ENCODE measurements around the gene WNK4. TPM values are rescaled to one million over a fixed set of nuclear protein-coding genes. Genes with fewer than 3 reads are reported as not detected.

Gene WNK4
- polyA plus RNA-seq, 1 donor, result 16.9 TPM

- H3K4me3 ChIP-seq (ENCODE audit: low read length), result peak overlapping the region; percentile 97
- peak overlapping the region; percentile 92 for H3K27ac ChIP-seq (ENCODE audit: low read length)
- peaks cover 20% of the 10 kb centered on the region for H3K36me3 ChIP-seq (ENCODE audit: control insufficient read depth, insufficient read depth, low read length)
- H3K27me3 ChIP-seq (ENCODE audit: control insufficient read depth, insufficient read depth, low read length), result no peaks in the 10 kb centered on the region
- no CpG with 5 or more reads among the region's 10 CpGs for WGBS (ENCODE audit: insufficient coverage, low lambda C conversion rate)
- peak; percentile 81 to 92 for DNase-seq
- peaks cover 30% of the 10 kb centered on the region for H3K4me1 ChIP-seq (ENCODE audit: control insufficient read depth, insufficient read depth, low read length)
- peaks cover 3% of the 10 kb centered on the region for H3K9me3 ChIP-seq (ENCODE audit: control insufficient read depth, low read depth, low read length)
Measured at GRCh38 chr17:42797067-42798007, 16.9 kb downstream of the WNK4 start.

- Histone ChIP-seq H3K4me3 (ENCODE audit: low read length) (peak overlapping the region; percentile 97), H3K27ac (ENCODE audit: low read length) (peak overlapping the region; percentile 92), H3K4me1 (ENCODE audit: control insufficient read depth, insufficient read depth, low read length) (peaks cover 34% of the 10 kb centered on the region), H3K27me3 (ENCODE audit: control insufficient read depth, insufficient read depth, low read length) (no peaks in the 10 kb centered on the region), H3K36me3 (ENCODE audit: control insufficient read depth, insufficient read depth, low read length) (peaks cover 20% of the 10 kb centered on the region), H3K9me3 (ENCODE audit: control insufficient read depth, low read depth, low read length) (peaks cover 3% of the 10 kb centered on the region)
- WGBS (ENCODE audit: insufficient coverage, low lambda C conversion rate), result 19% methylated on average over 3 of the region's 10 CpGs
- DNase-seq, result no peak
Measured at GRCh38 chr17:42798011-42798382, 17.6 kb downstream of the WNK4 start.

GRCh38 chr17:42798383-42799380 lies 18.3 kb downstream of the WNK4 start, which contains the start of the genes CNTD1 and COA3:
Gene CNTD1 (plus strand): TSS chr17:42798861. CDS start chr17:42799068, 207 bp downstream.
Gene COA3 (minus strand): TSS chr17:42798704. CDS start chr17:42798681, 23 bp downstream.
- H3K27me3 ChIP-seq (ENCODE audit: control insufficient read depth, insufficient read depth, low read length), result no peaks in the 10 kb centered on the region
- peak within 1 kb of the TSS; percentile 92 for H3K27ac ChIP-seq (ENCODE audit: low read length)
- H3K4me3 ChIP-seq (ENCODE audit: low read length), result peak within 1 kb of the TSS; percentile 97
- DNase-seq, result peak; percentile 83 to 90
- peaks cover 20% of the 10 kb centered on the region for H3K36me3 ChIP-seq (ENCODE audit: control insufficient read depth, insufficient read depth, low read length)
- H3K9me3 ChIP-seq (ENCODE audit: control insufficient read depth, low read depth, low read length), result peaks cover 3% of the 10 kb centered on the region
- H3K4me1 ChIP-seq (ENCODE audit: control insufficient read depth, insufficient read depth, low read length), result peaks cover 40% of the 10 kb centered on the region
- no CpG with 5 or more reads among the region's 66 CpGs for WGBS (ENCODE audit: insufficient coverage, low lambda C conversion rate)

DNA sequence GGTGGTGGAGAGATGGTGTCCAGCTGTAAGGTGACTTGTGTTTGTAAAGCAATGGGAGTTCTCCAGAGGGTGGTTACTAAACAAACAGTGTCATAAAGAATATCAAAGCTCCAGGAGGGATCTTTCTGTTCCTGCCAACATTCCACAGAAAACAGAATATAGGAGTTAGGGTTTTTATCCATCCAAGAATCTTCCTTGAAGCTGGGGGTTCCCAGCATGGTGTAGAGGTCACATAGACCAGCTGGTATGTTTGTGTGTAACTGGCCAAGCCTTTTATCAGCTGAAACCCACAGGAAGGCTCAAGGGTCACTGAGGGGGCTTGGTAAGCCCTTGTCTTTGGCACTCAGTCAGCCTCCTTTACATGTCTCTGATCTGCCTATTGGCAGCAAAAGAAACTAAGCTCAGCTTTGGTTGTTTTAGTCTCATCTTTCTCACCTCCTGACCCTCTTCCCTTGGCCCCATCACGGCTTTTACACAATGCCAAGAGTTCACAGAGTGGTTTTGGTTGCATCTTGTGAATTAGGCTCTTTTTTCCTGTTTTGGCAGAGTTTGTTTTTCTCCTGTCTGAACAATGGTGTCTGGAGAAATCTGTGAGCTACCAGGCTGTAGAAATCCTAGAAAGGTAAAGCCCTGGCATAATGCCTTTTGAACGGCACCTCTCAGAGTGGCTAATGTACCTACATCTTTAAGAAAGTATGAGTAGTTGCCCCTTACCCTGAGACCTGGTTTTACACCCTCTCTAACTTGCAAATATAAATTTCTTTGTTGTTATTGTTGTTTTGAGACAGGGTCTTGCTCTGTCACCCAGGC lies 22.9 kb downstream of the WNK4 start:
- 40% methylated on average over 1 of the region's 2 CpGs for WGBS (ENCODE audit: insufficient coverage, low lambda C conversion rate)
- Histone ChIP-seq H3K27ac (ENCODE audit: low read length) (peak overlapping the region; percentile 54), H3K4me3 (ENCODE audit: low read length) (no peak overlapping the region), H3K27me3 (ENCODE audit: control insufficient read depth, insufficient read depth, low read length) (no peaks in the 10 kb centered on the region), H3K4me1 (ENCODE audit: control insufficient read depth, insufficient read depth, low read length) (peaks cover 41% of the 10 kb centered on the region), H3K9me3 (ENCODE audit: control insufficient read depth, low read depth, low read length) (peaks cover 3% of the 10 kb centered on the region), H3K36me3 (ENCODE audit: control insufficient read depth, insufficient read depth, low read length) (no peaks in the 10 kb centered on the region)
- DNase-seq, result no peak

DNA sequence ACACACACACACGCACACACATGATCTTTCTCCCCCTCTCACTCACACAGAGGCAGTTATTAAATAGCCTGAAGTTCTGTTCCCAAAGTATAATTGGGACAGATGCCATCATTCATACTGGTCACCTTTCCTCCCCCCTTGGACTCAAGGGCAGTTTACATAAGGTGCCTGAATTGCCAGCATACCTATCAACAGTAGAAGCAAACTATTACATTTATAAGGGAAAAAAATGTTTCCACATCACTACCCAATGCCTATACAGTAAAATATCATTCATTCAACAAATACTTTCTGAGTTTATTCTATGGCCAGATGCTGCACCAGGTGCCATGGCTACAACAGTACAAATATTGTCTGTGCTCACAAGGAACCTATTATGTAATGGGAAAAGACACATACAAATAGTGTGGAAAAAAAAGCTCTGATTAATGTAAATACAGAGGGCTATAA lies 24.5 kb downstream of the WNK4 start:
- Histone ChIP-seq H3K27me3 (ENCODE audit: control insufficient read depth, insufficient read depth, low read length) (no peaks in the 10 kb centered on the region), H3K4me1 (ENCODE audit: control insufficient read depth, insufficient read depth, low read length) (peaks cover 37% of the 10 kb centered on the region), H3K36me3 (ENCODE audit: control insufficient read depth, insufficient read depth, low read length) (peaks cover 3% of the 10 kb centered on the region), H3K4me3 (ENCODE audit: low read length) (no peak overlapping the region), H3K27ac (ENCODE audit: low read length) (peak overlapping the region; percentile 54), H3K9me3 (ENCODE audit: control insufficient read depth, low read depth, low read length) (no peaks in the 10 kb centered on the region)
- DNase-seq, result peak; percentile 69 to 90
- no CpG with 5 or more reads among the region's 1 CpG for WGBS (ENCODE audit: insufficient coverage, low lambda C conversion rate)

DNA sequence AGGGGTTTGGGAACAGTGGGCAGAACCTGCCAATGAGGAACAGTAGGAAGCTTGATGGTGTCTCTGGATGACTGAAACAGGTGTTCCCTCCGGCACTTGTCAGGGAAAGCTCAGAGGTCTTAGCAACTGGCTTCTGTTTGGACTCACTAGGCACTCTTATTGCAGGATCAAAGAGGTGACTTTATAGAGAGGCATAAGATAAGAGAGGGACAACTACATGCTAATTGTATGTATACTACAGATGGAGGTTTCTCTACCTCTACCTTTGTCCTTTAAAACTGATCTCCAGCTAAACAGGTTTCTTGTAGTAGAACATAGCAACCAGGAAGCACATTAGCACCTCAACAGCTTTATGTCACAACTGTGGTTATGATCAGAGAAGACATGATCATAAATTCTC lies 25.8 kb downstream of the WNK4 start:
- H3K9me3 ChIP-seq (ENCODE audit: control insufficient read depth, low read depth, low read length), result no peaks in the 10 kb centered on the region
- no peak overlapping the region for H3K4me3 ChIP-seq (ENCODE audit: low read length)
- peaks cover 12% of the 10 kb centered on the region for H3K36me3 ChIP-seq (ENCODE audit: control insufficient read depth, insufficient read depth, low read length)
- no CpG with 5 or more reads among the region's 1 CpG for WGBS (ENCODE audit: insufficient coverage, low lambda C conversion rate)
- H3K27ac ChIP-seq (ENCODE audit: low read length), result peak overlapping the region; percentile 81
- H3K4me1 ChIP-seq (ENCODE audit: control insufficient read depth, insufficient read depth, low read length), result peaks cover 37% of the 10 kb centered on the region
- peak; percentile 79 to 94 for DNase-seq
- no peaks in the 10 kb centered on the region for H3K27me3 ChIP-seq (ENCODE audit: control insufficient read depth, insufficient read depth, low read length)

DNA sequence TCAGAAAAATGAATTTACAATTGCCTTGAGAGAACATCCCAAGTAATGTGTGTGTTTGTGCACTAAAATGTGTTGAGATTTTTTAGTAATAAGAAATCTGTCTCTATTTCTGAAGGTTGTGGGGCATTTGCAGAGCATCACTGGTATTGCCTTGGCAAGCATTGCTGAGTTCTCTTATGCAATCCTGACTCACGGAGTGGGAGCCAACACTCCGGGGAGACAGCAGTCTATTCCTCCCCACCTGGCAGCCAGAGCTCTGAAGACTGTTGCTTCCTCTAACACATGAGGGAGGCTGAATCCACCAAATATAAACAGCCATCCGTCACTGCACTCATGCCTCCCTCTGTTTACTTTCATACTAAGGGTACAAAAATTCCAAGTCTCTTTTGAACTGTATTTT lies 28.8 kb downstream of the WNK4 start:
- no peak for DNase-seq
- peaks cover 27% of the 10 kb centered on the region for H3K36me3 ChIP-seq (ENCODE audit: control insufficient read depth, insufficient read depth, low read length)
- H3K27me3 ChIP-seq (ENCODE audit: control insufficient read depth, insufficient read depth, low read length), result no peaks in the 10 kb centered on the region
- WGBS (ENCODE audit: insufficient coverage, low lambda C conversion rate), result 67% methylated on average over 1 of the region's 3 CpGs
- no peaks in the 10 kb centered on the region for H3K9me3 ChIP-seq (ENCODE audit: control insufficient read depth, low read depth, low read length)
- no peak overlapping the region for H3K27ac ChIP-seq (ENCODE audit: low read length)
- no peak overlapping the region for H3K4me3 ChIP-seq (ENCODE audit: low read length)
- H3K4me1 ChIP-seq (ENCODE audit: control insufficient read depth, insufficient read depth, low read length), result peaks cover 21% of the 10 kb centered on the region

DNA sequence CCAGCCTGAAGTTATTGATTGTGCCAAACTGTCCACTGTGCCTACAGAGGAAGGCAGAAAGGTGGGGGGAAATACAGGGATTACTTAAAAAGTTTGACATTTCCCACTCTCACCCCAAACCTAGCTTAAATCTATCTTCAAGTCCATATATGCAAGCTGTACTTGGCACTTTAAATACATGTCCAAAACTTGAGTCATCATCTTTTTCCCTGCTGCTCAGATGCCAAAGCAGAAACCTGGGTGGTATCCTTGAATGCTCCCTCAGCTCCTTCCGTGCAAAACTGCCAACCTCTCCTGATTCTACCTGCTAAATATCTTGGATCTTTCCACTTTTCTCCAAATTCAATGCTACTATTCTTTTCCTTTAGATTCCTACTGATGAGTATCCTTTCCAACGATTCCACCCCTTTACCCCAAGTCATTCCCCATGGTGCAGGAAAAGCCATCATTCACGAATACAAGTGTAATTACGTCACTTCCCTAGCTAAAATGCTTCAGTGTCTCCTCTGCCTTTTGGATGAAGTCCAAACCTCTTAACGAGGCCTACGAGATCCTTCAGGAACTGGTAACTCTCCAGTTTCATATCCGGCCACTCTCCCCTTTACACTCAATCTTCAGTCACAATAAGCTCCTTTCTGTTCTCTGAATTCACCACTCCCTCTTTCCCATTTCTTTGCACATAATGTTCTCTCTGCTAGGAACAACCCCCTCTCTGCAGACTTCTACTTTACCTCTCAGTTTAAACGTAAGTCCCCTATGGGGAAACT lies 34.4 kb downstream of the WNK4 start:
- no peaks in the 10 kb centered on the region for H3K4me1 ChIP-seq (ENCODE audit: control insufficient read depth, insufficient read depth, low read length)
- H3K36me3 ChIP-seq (ENCODE audit: control insufficient read depth, insufficient read depth, low read length), result peaks cover 75% of the 10 kb centered on the region
- WGBS (ENCODE audit: insufficient coverage, low lambda C conversion rate), result 79% methylated on average over 4 of the region's 8 CpGs
- no peak for DNase-seq
- no peak overlapping the region for H3K4me3 ChIP-seq (ENCODE audit: low read length)
- no peaks in the 10 kb centered on the region for H3K27me3 ChIP-seq (ENCODE audit: control insufficient read depth, insufficient read depth, low read length)
- no peaks in the 10 kb centered on the region for H3K9me3 ChIP-seq (ENCODE audit: control insufficient read depth, low read depth, low read length)
- no peak overlapping the region for H3K27ac ChIP-seq (ENCODE audit: low read length)

- no CpG with 5 or more reads among the region's 1 CpG for whole genome bisulfite sequencing (ENCODE audit: insufficient coverage, low lambda C conversion rate)
- peaks cover 73% of the 10 kb centered on the region for H3K36me3 ChIP-seq (ENCODE audit: control insufficient read depth, insufficient read depth, low read length)
Measured at GRCh38 chr17:42817866-42818265, 37.5 kb downstream of the WNK4 start.

More at GRCh38 chr17:42817866-42818265, 37.5 kb downstream of the WNK4 start:
- no peak for DNase-seq
- Histone ChIP-seq H3K27me3 (ENCODE audit: control insufficient read depth, insufficient read depth, low read length) (no peaks in the 10 kb centered on the region), H3K9me3 (ENCODE audit: control insufficient read depth, low read depth, low read length) (no peaks in the 10 kb centered on the region), H3K27ac (ENCODE audit: low read length) (no peak overlapping the region), H3K4me1 (ENCODE audit: control insufficient read depth, insufficient read depth, low read length) (no peaks in the 10 kb centered on the region), H3K4me3 (ENCODE audit: low read length) (no peak overlapping the region)
